Panc1 (cell line): Measurements from ENCODE around the gene LTBP2. TPM values are rescaled to one million over a fixed set of nuclear protein-coding genes. Genes with fewer than 3 reads are reported as not detected.

Experiments
- ATAC-seq: fragments of 200-7000 bp; cut with Tn5 transposase; 2 replicates; pipeline ENCODE4 v1.9.1; 2020; ENCODE audit warnings: mild to moderate bottlenecking, moderate library complexity
- BruUV-seq: library from RNA; stranded (reverse); fragments of 400-500 nt; replicated peaks from 2 replicates; lab custom pipeline; 2021; lab: Mats Ljungman, UMichigan
- CTCF ChIA-PET: fragments of 300-600 bp; sonication (Branson Sonifier 250); formaldehyde crosslinking; loops from one replicate; lab custom pipeline; 2022; ENCODE audit warnings: antibody characterized with exemption; lab: Charles Lee
- POLR2A ChIA-PET: fragments of 300-600 bp; sonication (Branson Sonifier 250); formaldehyde crosslinking; loops from one replicate; lab custom pipeline; 2022; ENCODE audit warnings: antibody characterized with exemption; lab: Charles Lee
- DNase-seq: peaks from one replicate; pipeline ENCODE4 v3.0.0-alpha.2; 2010; ENCODE audit warnings: low read depth, low spot score
- H3K27ac ChIP-seq: 2 replicates; pipeline ENCODE4 v1.5.1; 2011; ENCODE audit warnings: mild to moderate bottlenecking, low read length, inconsistent platforms
- H3K27me3 ChIP-seq: fragments of 200-500 bp; sonication (Bioruptor generic); 2 replicates; pipeline ENCODE4 v1.6.0; 2014; ENCODE audit warnings: low read length, inconsistent platforms; ENCODE audit not compliant: control insufficient read depth, insufficient read depth
- H3K36me3 ChIP-seq: fragments of 200-500 bp; sonication (Bioruptor generic); 2 replicates; pipeline ENCODE4 v1.5.1; 2014; ENCODE audit warnings: inconsistent platforms, mild to moderate bottlenecking, low read length, moderate library complexity; ENCODE audit not compliant: control insufficient read depth, insufficient read depth
- H3K4me1 ChIP-seq: 2 replicates; pipeline ENCODE4 v1.5.1; 2011; ENCODE audit warnings: inconsistent platforms, mild to moderate bottlenecking, low read length, moderate library complexity; ENCODE audit not compliant: control insufficient read depth, insufficient read depth
- H3K4me3 ChIP-seq, 2 experiments: 2 replicates each; pipeline ENCODE4 v1.5.1; 2011 to 2012; ENCODE audit warnings: low read depth in 2 of 2, low read length in 2 of 2, mild to moderate bottlenecking in 2 of 2, inconsistent platforms in 1 of 2, moderate library complexity in 1 of 2
- H3K9me3 ChIP-seq: fragments of 200-500 bp; sonication (Bioruptor generic); 2 replicates; pipeline ENCODE4 v1.5.1; 2014; ENCODE audit warnings: low read depth, mild to moderate bottlenecking, inconsistent platforms, low read length, moderate library complexity; ENCODE audit not compliant: control insufficient read depth, insufficient read depth
- POLR2AphosphoS5 ChIP-seq: IDR thresholded peaks from 2 replicates; pipeline ENCODE4 v1.6.1; 2012; ENCODE audit warnings: mild to moderate bottlenecking, low read depth, low read length, moderate library complexity
- SIN3A ChIP-seq: IDR thresholded peaks from 2 replicates; pipeline ENCODE4 v1.6.1; 2012; ENCODE audit warnings: low read depth, mild to moderate bottlenecking, low read length, moderate library complexity, borderline replicate concordance; ENCODE audit not compliant: insufficient read depth
- TCF7L2 ChIP-seq: IDR thresholded peaks from 2 replicates; pipeline ENCODE4 v1.6.1; 2011; ENCODE audit warnings: mild to moderate bottlenecking, low read depth, low read length, inconsistent platforms
- in situ Hi-C: cut with HindIII; loops from 2 replicates; pipeline ENCODE4 v1.10.0; 2016; ENCODE audit warnings: low sequenced_read_pairs, low pct_unique_long_range_greater_than_20kb
- intact Hi-C: fragments of 100-400 bp; cut with micrococcal nuclease; formaldehyde crosslinking; loops from one replicate; pipeline ENCODE4 v1.10.0; 2022; ENCODE audit not compliant: unreplicated experiment
- total RNA-seq: library from RNA; stranded (reverse); gene quantifications from one replicate; pipeline ENCODE4 v1.2.1, GENCODE V29; 2021; ENCODE audit not compliant: unreplicated experiment
- TF ChIP-seq, protein P1 (sequence below): fragments of 450-650 bp; IDR thresholded peaks from 2 replicates; pipeline ENCODE4 v1.5.1; 2017; ENCODE audit warnings: mild to moderate bottlenecking
- TF ChIP-seq, protein P2 (sequence below), 2 experiments: IDR thresholded peaks; 2 replicates each; pipeline ENCODE4 v1.6.1; 2011 to 2012; ENCODE audit warnings: low read depth in 2 of 2, control low read depth in 1 of 2, low read length in 1 of 2, mild to moderate bottlenecking in 1 of 2, moderate library complexity in 1 of 2; ENCODE audit not compliant: insufficient read depth in 1 of 2

Gene LTBP2
- total RNA-seq, 1 experiment from 2014 or later, result 69.8 TPM

DNA sequence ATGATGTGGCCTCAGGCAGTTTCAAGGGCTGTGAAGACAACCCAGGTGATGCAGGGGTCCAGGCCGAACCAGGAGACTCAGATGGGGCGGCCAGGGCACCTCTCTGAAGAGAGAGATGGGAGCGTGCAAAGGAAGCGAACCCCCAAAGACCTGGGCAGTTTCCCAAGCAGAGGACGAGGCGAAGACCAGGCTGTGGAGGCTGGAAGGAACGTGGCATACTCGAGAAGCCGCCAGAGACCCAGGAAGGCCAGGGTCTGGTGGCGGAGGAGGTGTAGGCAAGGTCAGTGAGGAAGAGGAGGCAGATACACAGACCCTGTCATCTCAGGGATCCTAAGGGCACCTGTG, 24.7 kb downstream of the LTBP2 start:
- no peaks in the 10 kb centered on the region for H3K36me3 ChIP-seq
- no peak overlapping the region for H3K4me3 ChIP-seq
- POLR2A ChIA-PET, result no interaction called here
- in situ Hi-C loops, result no loop called here
- H3K27me3 ChIP-seq, result no peaks in the 10 kb centered on the region
- CTCF ChIA-PET, result interaction anchor here (0.6 kb wide), 1 partner anchor 290 kb away, joined by 4 read pairs; no protein-coding TSS in a partner anchor
- DNase-seq (no peak), ATAC-seq (no peak)
- TF ChIP-seq, protein P1, sequence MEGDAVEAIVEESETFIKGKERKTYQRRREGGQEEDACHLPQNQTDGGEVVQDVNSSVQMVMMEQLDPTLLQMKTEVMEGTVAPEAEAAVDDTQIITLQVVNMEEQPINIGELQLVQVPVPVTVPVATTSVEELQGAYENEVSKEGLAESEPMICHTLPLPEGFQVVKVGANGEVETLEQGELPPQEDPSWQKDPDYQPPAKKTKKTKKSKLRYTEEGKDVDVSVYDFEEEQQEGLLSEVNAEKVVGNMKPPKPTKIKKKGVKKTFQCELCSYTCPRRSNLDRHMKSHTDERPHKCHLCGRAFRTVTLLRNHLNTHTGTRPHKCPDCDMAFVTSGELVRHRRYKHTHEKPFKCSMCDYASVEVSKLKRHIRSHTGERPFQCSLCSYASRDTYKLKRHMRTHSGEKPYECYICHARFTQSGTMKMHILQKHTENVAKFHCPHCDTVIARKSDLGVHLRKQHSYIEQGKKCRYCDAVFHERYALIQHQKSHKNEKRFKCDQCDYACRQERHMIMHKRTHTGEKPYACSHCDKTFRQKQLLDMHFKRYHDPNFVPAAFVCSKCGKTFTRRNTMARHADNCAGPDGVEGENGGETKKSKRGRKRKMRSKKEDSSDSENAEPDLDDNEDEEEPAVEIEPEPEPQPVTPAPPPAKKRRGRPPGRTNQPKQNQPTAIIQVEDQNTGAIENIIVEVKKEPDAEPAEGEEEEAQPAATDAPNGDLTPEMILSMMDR, result no peak
- no peak for TF ChIP-seq TCF7L2
- no peak for TF ChIP-seq POLR2AphosphoS5
- TF ChIP-seq, protein P2, sequence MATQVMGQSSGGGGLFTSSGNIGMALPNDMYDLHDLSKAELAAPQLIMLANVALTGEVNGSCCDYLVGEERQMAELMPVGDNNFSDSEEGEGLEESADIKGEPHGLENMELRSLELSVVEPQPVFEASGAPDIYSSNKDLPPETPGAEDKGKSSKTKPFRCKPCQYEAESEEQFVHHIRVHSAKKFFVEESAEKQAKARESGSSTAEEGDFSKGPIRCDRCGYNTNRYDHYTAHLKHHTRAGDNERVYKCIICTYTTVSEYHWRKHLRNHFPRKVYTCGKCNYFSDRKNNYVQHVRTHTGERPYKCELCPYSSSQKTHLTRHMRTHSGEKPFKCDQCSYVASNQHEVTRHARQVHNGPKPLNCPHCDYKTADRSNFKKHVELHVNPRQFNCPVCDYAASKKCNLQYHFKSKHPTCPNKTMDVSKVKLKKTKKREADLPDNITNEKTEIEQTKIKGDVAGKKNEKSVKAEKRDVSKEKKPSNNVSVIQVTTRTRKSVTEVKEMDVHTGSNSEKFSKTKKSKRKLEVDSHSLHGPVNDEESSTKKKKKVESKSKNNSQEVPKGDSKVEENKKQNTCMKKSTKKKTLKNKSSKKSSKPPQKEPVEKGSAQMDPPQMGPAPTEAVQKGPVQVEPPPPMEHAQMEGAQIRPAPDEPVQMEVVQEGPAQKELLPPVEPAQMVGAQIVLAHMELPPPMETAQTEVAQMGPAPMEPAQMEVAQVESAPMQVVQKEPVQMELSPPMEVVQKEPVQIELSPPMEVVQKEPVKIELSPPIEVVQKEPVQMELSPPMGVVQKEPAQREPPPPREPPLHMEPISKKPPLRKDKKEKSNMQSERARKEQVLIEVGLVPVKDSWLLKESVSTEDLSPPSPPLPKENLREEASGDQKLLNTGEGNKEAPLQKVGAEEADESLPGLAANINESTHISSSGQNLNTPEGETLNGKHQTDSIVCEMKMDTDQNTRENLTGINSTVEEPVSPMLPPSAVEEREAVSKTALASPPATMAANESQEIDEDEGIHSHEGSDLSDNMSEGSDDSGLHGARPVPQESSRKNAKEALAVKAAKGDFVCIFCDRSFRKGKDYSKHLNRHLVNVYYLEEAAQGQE (IDR thresholded peaks at IDR 0.05; ENCODE audit: insufficient read depth in 1 of 2, low read depth in 2 of 2, low read length in 1 of 2), result no peak
- TF ChIP-seq SIN3A, result no peak
- H3K9me3 ChIP-seq, result no peaks in the 10 kb centered on the region
- H3K4me1 ChIP-seq, result no peaks in the 10 kb centered on the region; the same call in none of the 2 replicates
- intact Hi-C loops, result no loop called here
- H3K27ac ChIP-seq, result no peak overlapping the region
- no TSS peak for BruUV-seq

DNA sequence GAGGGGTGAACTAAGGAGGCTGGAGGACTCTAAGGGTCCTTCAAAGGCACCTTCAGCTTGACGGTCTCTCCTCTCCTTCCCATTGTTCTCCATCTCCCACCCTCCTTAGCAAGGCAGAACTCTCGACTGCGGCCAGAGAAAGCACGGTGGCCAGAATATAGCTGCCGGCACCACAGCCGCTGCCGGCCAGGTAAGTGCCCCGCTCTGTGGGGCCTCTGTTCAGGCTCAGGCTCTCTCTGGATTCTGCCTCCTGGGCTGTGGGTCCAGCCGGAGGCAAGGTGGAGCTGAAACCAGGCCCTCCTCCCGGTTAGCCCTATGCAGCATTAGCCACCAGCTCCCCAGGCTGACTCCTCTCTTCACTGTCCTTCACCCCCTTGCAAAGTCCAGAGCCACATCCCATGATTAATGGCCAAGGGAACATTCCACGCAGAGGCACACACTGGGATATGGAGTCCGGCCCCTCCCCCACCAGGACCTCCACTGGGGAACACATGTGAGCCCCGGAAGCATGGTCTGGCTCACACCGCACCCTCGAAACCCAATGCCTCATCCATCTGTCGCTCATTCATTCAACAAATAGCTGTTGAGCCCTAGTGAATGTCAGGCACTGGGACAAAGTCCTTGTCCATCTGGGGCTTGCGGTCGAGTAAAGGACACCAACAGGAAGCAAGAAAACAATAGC, 25.2 kb downstream of the LTBP2 start:
- ChIA-PET CTCF (interaction anchor here (0.6 kb wide), 1 partner anchor 290 kb away, joined by 4 read pairs; no protein-coding TSS in a partner anchor), POLR2A (no interaction called here)
- Histone ChIP-seq H3K4me1 (no peaks in the 10 kb centered on the region; the same call in none of the 2 replicates), H3K4me3 (no peak overlapping the region), H3K27me3 (no peaks in the 10 kb centered on the region), H3K9me3 (no peaks in the 10 kb centered on the region), H3K27ac (no peak overlapping the region), H3K36me3 (no peaks in the 10 kb centered on the region)
- TF ChIP-seq, protein P1, result no peak
- no peak for TF ChIP-seq POLR2AphosphoS5
- TF ChIP-seq, protein P2 (IDR thresholded peaks at IDR 0.05; ENCODE audit: insufficient read depth in 1 of 2, low read depth in 2 of 2, low read length in 1 of 2), result no peak
- no peak for TF ChIP-seq SIN3A
- TF ChIP-seq TCF7L2, result no peak
- DNase-seq (no peak), ATAC-seq (no peak)
- intact Hi-C loops, result no loop called here
- BruUV-seq, result no TSS peak
- in situ Hi-C loops, result no loop called here
